Measurements from ENCODE around the gene XYLT1.

GRCh38 chr16:17205279-17206211 is 265.2 kb downstream of the XYLT1 start:
- no peak for TF ChIP-seq CTCF (IDR thresholded peaks at IDR 0.05; ENCODE audit: low read depth, low read length, poor library complexity, severe bottlenecking)
- no peak for TF ChIP-seq EZH2phosphoT487 (IDR thresholded peaks at IDR 0.05; ENCODE audit: borderline replicate concordance, low read length)

All from DOHH2 (cell line).